Astrocyte (in vitro differentiated cells and primary cell): ENCODE results near the gene CYTH3.

Source experiments
- EZH2 ChIP-seq: IDR thresholded peaks from 2 replicates; pipeline ENCODE4 v1.6.1; 2012; ENCODE audit warnings: mild to moderate bottlenecking, low read length, inconsistent platforms; ENCODE audit not compliant: insufficient read depth
- TF ChIP-seq, protein P1 (sequence below): IDR thresholded peaks from 2 replicates; pipeline ENCODE4 v1.5.1; 2011; ENCODE audit warnings: low read depth, mild to moderate bottlenecking, inconsistent platforms, low read length, moderate library complexity; ENCODE audit not compliant: insufficient read depth

DNA sequence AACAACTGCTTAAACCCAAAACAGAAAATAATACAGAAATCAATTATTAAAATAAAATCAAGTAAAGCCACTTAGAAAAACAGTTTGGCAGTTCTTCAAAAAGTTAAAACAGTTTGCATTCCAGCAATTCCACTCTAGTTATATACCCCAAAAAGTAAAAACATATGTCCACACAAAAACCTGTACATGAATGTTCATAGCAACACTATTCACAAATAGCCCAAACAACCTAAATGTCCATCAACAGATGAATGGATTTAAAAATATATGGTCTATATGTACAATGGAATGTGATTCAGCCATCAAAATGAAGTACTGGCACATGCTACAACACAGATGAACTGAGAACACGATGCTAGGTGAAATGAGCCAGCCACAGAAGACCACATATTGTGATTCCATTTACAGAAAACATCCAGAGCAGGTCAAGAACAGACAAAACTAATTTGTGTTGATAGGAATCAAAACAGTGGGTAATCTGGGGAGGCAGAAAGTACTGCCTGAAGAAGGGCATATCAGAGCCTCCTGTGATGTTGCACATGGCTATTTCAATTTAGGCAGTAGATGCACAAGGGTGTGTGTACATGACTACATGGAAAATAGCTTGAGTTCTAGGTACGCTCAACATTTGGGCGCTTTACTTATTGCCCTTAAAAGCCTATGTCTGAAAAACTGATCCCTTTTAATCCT lies 66.3 kb downstream of the CYTH3 start:
- TF ChIP-seq, protein P1, sequence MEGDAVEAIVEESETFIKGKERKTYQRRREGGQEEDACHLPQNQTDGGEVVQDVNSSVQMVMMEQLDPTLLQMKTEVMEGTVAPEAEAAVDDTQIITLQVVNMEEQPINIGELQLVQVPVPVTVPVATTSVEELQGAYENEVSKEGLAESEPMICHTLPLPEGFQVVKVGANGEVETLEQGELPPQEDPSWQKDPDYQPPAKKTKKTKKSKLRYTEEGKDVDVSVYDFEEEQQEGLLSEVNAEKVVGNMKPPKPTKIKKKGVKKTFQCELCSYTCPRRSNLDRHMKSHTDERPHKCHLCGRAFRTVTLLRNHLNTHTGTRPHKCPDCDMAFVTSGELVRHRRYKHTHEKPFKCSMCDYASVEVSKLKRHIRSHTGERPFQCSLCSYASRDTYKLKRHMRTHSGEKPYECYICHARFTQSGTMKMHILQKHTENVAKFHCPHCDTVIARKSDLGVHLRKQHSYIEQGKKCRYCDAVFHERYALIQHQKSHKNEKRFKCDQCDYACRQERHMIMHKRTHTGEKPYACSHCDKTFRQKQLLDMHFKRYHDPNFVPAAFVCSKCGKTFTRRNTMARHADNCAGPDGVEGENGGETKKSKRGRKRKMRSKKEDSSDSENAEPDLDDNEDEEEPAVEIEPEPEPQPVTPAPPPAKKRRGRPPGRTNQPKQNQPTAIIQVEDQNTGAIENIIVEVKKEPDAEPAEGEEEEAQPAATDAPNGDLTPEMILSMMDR: no peak
- no peak for TF ChIP-seq EZH2
